Inflammatory macrophage (primary cell): ENCODE measurements around the gene PCDHGA5.
"Not testable (repeated sequence)": the region's sequence is repeated elsewhere in the genome, so short reads cannot be mapped to it uniquely, and the experiment has no call there.

Experiments
- DNase-seq, 2 donors: peaks; one replicate each; pipeline ENCODE4 v3.0.0-alpha.2; 2020 to 2022

The PCDHGA5 gene

GRCh38 chr5:141387557-141388311, 23.8 kb downstream of the PCDHGA5 start, which contains the start of gene PCDHGB4:
Gene PCDHGB4, plus strand, starts transcription at chr5:141387698. Its CDS starts 187 bp downstream, at chr5:141387885.
- peak in 1 of 2 donors; percentile 41 for DNase-seq

DNA sequence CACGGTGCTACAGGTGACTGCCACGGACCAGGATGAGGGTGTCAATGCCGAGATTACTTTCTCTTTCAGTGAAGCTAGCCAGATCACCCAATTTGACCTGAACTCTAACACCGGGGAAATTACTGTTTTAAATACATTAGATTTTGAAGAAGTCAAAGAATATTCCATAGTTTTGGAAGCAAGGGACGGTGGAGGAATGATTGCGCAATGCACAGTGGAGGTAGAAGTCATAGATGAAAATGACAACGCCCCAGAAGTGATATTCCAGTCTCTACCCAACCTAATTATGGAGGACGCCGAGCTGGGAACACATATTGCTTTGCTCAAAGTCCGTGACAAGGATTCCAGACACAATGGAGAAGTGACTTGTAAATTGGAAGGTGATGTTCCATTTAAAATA, 24.7 kb downstream of the PCDHGA5 start:
- no peak for DNase-seq

DNA sequence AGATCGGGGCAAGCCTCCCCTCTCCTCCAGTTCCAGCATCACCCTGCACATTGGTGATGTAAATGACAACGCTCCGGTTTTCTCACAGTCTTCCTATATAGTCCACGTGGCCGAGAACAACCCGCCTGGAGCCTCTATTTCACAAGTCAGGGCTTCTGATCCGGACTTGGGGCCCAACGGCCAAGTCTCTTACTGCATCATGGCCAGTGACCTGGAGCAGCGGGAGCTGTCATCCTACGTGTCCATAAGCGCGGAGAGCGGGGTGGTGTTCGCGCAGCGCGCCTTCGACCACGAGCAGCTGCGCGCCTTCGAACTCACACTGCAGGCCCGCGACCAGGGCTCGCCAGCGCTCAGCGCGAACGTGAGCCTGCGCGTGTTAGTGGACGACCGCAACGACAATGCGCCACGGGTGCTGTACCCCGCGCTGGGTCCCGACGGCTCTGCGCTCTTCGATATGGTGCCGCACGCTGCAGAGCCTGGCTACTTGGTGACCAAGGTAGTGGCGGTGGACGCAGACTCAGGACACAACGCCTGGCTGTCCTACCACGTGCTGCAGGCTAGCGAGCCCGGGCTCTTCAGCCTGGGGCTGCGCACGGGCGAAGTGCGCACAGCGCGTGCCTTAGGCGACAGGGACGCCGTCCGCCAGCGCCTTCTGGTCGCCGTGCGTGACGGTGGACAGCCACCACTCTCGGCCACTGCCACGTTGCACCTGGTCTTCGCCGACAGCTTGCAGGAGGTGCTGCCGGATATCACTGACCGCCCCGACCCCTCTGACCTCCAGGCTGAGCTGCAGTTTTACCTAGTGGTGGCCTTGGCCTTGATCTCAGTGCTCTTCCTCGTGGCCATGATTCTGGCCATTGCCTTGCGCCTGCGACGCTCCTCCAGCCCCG, 25.4 kb downstream of the PCDHGA5 start:
- no peak for DNase-seq

DNA sequence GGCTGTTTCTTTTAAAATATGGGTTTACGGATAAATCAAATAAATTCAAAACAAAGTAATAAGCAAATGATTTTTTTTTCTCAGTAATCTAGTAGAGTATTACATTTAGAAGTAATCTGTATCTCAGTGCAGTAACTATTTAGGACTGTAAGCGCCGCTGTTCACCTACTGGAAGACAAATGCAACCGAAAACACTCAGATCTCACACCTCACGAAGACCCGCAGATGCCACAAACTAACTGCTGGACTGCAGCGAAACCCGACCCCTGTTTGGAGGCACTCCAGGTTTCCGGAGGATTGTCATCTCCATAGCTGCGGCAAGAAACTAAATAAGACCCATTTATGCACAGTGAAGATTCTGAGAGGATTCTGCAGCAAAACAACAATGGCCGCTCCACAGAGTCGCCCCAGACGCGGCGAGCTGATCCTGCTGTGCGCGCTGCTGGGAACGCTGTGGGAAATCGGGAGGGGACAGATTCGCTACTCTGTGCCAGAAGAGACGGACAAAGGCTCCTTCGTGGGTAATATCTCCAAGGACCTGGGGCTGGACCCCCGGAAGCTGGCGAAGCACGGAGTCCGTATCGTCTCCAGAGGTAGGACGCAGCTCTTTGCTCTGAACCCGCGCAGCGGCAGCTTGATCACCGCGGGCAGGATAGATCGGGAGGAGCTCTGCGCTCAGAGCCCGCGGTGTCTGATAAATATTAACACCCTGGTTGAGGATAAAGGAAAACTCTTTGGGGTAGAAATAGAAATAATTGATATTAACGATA, 28.7 kb downstream of the PCDHGA5 start, which contains the start of gene PCDHGA8:
Gene PCDHGA8, plus strand, starts transcription at position 205 of the 770 bp plus-strand sequence. Its CDS starts 181 bp downstream, at position 386.
- DNase-seq, result no peak

GRCh38 chr5:141393267-141393666, 29.3 kb downstream of the PCDHGA5 start:
- DNase-seq, result no peak

- not testable (repeated sequence) for DNase-seq
Observed at GRCh38 chr5:141394401-141395187, 30.6 kb downstream of the PCDHGA5 start.

DNA sequence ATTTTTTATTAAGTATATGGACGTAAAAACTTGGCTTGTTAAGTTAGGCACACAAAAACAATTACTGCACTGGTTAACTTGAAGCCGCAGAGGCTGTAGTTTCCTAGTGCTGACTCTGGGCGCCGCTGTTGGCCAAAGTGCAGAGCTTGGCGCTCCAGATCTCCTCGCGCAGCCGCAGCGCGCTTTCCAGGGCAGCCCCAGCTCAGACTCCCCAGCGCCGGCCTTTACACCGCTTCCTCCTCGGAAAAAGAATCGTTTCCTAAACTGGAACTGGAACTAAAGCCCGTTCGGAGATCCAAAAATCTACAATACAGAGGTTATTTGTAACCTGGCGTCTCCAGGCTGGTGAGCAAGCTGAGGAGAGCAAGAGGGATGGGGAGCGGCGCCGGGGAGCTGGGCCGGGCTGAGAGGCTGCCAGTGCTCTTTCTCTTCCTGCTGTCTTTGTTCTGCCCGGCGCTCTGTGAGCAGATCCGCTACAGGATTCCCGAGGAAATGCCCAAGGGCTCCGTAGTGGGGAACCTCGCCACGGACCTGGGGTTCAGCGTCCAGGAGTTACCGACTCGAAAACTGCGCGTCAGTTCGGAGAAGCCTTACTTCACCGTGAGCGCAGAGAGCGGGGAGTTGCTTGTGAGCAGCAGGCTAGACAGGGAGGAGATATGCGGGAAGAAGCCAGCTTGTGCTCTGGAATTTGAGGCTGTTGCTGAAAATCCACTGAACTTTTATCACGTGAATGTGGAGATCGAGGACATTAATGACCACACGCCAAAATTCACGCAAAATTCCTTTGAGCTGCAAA, 34.0 kb downstream of the PCDHGA5 start, which contains the start of gene PCDHGB5:
Gene PCDHGB5, plus strand, starts transcription at position 192 of the 796 bp plus-strand sequence. Its CDS starts 181 bp downstream, at position 373.
- peak; percentile 41 to 61 for DNase-seq

GRCh38 chr5:141398608-141399007, 34.6 kb downstream of the PCDHGA5 start:
- DNase-seq, result no peak

GRCh38 chr5:141399555-141400258, 35.7 kb downstream of the PCDHGA5 start:
- DNase-seq, result no peak

- DNase-seq, result peak in 1 of 2 donors; percentile 33
Observed at GRCh38 chr5:141402553-141403243, 38.7 kb downstream of the PCDHGA5 start, which contains the start of gene PCDHGA9. Gene PCDHGA9, plus strand, starts transcription at chr5:141402778. Its CDS starts 175 bp downstream, at chr5:141402953.

GRCh38 chr5:141403387-141403786, 39.4 kb downstream of the PCDHGA5 start:
- DNase-seq, result no peak

DNA sequence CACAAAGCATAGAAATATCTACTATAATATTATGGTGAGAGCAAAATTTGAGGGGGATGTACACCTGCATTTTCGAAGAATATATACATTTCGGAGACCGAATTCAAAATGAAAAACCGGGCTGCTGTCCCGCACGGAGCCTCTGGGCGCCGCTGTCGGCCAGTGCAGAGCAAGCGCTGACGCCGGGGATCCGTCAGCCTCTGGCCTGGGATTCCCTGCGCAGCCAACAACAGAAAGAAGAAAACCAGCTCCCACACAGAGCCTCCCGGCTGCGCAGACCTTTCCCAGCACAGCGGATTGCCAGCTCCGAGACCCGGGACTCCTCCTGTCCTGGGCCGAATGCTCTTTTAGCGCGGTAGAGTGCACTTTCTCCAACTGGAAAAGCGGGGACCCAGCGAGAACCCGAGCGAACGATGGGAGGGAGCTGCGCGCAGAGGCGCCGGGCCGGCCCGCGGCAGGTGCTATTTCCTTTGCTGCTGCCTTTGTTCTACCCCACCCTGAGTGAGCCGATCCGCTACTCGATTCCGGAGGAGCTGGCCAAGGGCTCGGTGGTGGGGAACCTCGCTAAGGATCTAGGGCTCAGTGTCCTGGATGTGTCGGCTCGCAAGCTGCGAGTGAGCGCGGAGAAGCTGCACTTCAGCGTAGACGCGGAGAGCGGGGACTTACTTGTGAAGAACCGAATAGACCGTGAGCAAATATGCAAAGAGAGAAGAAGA, 44.0 kb downstream of the PCDHGA5 start, which contains the start of gene PCDHGB6:
Gene PCDHGB6, plus strand, starts transcription at position 232 of the 716 bp plus-strand sequence. Its CDS starts 182 bp downstream, at position 414.
- peak; percentile 38 to 63 for DNase-seq

GRCh38 chr5:141409598-141410306, 45.8 kb downstream of the PCDHGA5 start:
- no peak for DNase-seq

DNA sequence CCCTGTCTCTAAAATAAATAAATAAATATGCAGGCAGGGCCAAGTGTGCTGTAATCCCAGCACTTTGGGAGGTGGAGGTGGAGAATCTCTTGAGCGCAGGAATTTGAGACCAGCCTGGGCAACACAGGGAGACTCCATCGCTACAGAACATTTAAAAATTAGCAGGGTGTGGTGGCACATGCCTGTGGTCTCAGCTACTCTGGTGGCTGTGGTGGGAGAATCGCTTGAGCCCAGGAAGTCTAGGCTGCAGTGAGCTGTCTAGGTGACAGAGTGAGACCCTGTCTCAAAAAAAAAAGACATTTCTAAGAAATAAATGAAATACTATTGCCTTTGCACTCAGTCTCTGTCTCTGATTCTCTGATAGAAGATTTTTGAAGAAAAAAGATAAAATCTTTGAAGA, 47.6 kb downstream of the PCDHGA5 start:
- DNase-seq, result no peak

GRCh38 chr5:141412854-141413539, 49.0 kb downstream of the PCDHGA5 start, which contains the start of gene PCDHGA10:
Gene PCDHGA10, plus strand, starts transcription at chr5:141412987. Its CDS starts 189 bp downstream, at chr5:141413176.
- peak; percentile 57 to 73 for DNase-seq

DNA sequence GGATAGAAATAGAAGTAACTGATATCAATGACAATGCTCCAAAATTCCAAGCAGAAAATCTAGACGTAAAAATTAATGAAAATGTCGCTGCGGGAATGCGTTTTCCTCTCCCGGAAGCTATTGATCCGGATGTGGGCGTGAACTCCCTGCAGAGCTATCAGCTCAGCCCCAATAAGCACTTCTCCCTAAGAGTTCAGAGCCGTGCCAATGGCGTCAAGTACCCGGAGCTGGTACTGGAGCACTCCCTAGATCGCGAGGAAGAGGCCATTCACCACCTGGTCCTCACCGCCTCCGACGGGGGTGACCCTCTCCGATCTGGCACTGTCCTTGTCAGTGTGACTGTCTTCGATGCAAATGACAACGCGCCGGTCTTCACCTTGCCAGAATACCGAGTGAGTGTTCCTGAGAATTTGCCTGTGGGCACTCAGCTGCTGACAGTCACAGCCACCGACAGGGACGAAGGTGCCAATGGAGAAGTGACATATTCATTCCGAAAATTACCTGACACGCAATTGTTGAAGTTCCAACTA, 49.6 kb downstream of the PCDHGA5 start:
- DNase-seq, result no peak
